Activated CD8-positive, alpha-beta T cell treated with anti-CD3 and anti-CD28 coated beads for 36 hours (primary cell): ENCODE results near the gene MLLT1. TPM values are rescaled to one million over a fixed set of nuclear protein-coding genes. Genes with fewer than 3 reads are reported as not detected.

Experiments
- ATAC-seq: fragments of 200-7000 bp; cut with Tn5 transposase; one replicate; pipeline ENCODE4 v1.10.0; 2021; ENCODE audit warnings: mild to moderate bottlenecking, moderate library complexity
- CTCF ChIA-PET: fragments of 350-600 bp; sonication (Branson Sonifier 250); formaldehyde crosslinking; loops from one replicate; lab custom pipeline; 2021; ENCODE audit warnings: antibody characterized with exemption; lab: Charles Lee
- POLR2A ChIA-PET: fragments of 350-600 bp; sonication (Branson Sonifier 250); formaldehyde crosslinking; loops from one replicate; lab custom pipeline; 2021; ENCODE audit warnings: antibody characterized with exemption; lab: Charles Lee
- DNase-seq: peaks from one replicate; pipeline ENCODE4 v3.0.0-alpha.2; 2020
- H3K27ac Mint-ChIP-seq: one replicate; pipeline ENCODE4 v1.8.0; 2021; ENCODE audit warnings: mild to moderate bottlenecking, mixed read lengths
- H3K27me3 Mint-ChIP-seq: one replicate; pipeline ENCODE4 v1.8.0; 2021; ENCODE audit warnings: mixed read lengths
- H3K36me3 Mint-ChIP-seq: one replicate; pipeline ENCODE4 v1.8.0; 2021; ENCODE audit warnings: low read depth, mixed read lengths
- H3K4me1 Mint-ChIP-seq: one replicate; pipeline ENCODE4 v1.8.0; 2021; ENCODE audit warnings: low read depth, mixed read lengths
- H3K4me3 Mint-ChIP-seq: one replicate; pipeline ENCODE4 v1.8.0; 2021; ENCODE audit warnings: mild to moderate bottlenecking, moderate library complexity, mixed read lengths
- H3K9me3 Mint-ChIP-seq: one replicate; pipeline ENCODE4 v1.8.0; 2021; ENCODE audit warnings: mixed read lengths
- CTCF ChIP-seq: fragments of 200-600 bp; IDR thresholded peaks from one replicate; pipeline ENCODE4 v1.8.0; 2022; ENCODE audit warnings: antibody characterized with exemption, mild to moderate bottlenecking
- intact Hi-C: fragments of 100-400 bp; cut with micrococcal nuclease; formaldehyde crosslinking; loops from one replicate; pipeline ENCODE4 v1.10.0; 2022
- total RNA-seq, 2 experiments: library from RNA; stranded (reverse); gene quantifications; one replicate each; pipeline ENCODE4 v1.2.3, GENCODE V29; 2021

Gene MLLT1
- total RNA-seq, 2 experiments from 2014 or later = 41.4 to 44.6 TPM

GRCh38 chr19:6272913-6273600 is 6.7 kb downstream of the MLLT1 start:
- intact Hi-C loops = no loop called here
- TF ChIP-seq CTCF = no peak
- POLR2A ChIA-PET = no interaction called here
- no peak for ATAC-seq
- Mint-ChIP-seq H3K4me1 (peaks cover 48% of the 10 kb centered on the region), H3K27ac (no peak overlapping the region), H3K4me3 (no peak overlapping the region), H3K36me3 (peaks cover 19% of the 10 kb centered on the region), H3K27me3 (no peaks in the 10 kb centered on the region), H3K9me3 (no peaks in the 10 kb centered on the region)
- CTCF ChIA-PET = no interaction called here
- DNase-seq = no peak

GRCh38 chr19:6272411-6272791 is 7.4 kb downstream of the MLLT1 start:
- peaks cover 42% of the 10 kb centered on the region for H3K4me1 Mint-ChIP-seq
- intact Hi-C loops = no loop called here
- CTCF ChIA-PET = no interaction called here

GRCh38 chr19:6271721-6272410 is 7.9 kb downstream of the MLLT1 start:
- no peak overlapping the region for H3K4me3 Mint-ChIP-seq
- intact Hi-C loops = no loop called here

More at GRCh38 chr19:6272411-6272791, 7.4 kb downstream of the MLLT1 start:
- TF ChIP-seq CTCF = no peak
- no peak overlapping the region for H3K27ac Mint-ChIP-seq
- POLR2A ChIA-PET = no interaction called here
- no peak overlapping the region for H3K4me3 Mint-ChIP-seq
- H3K27me3 Mint-ChIP-seq = no peaks in the 10 kb centered on the region
- DNase-seq (no peak), ATAC-seq (no peak)
- peaks cover 17% of the 10 kb centered on the region for H3K36me3 Mint-ChIP-seq
- H3K9me3 Mint-ChIP-seq = no peaks in the 10 kb centered on the region

GRCh38 chr19:6271251-6271650 is 8.5 kb downstream of the MLLT1 start:
- no peak for ATAC-seq
- DNase-seq = no peak
- peaks cover 34% of the 10 kb centered on the region for H3K4me1 Mint-ChIP-seq
- H3K27me3 Mint-ChIP-seq = no peaks in the 10 kb centered on the region
- no peaks in the 10 kb centered on the region for H3K9me3 Mint-ChIP-seq
- intact Hi-C loops = no loop called here
- no peak for TF ChIP-seq CTCF
- peaks cover 16% of the 10 kb centered on the region for H3K36me3 Mint-ChIP-seq
- H3K27ac Mint-ChIP-seq = peak overlapping the region; percentile 30
- no peak overlapping the region for H3K4me3 Mint-ChIP-seq
- CTCF ChIA-PET = no interaction called here
- POLR2A ChIA-PET = interaction anchor here (1.3 kb wide), 1 partner anchor 467 kb away, joined by 3 read pairs; the partner anchor contains the start of gene NRTN

More at GRCh38 chr19:6271721-6272410, 7.9 kb downstream of the MLLT1 start:
- DNase-seq (no peak), ATAC-seq (no peak)
- POLR2A ChIA-PET = interaction anchor here (1.3 kb wide), 1 partner anchor 468 kb away, joined by 3 read pairs; the partner anchor contains the start of gene NRTN
- CTCF ChIA-PET = no interaction called here
- H3K27ac Mint-ChIP-seq = peak overlapping the region; percentile 74
- H3K27me3 Mint-ChIP-seq = no peaks in the 10 kb centered on the region
- H3K4me1 Mint-ChIP-seq = peaks cover 38% of the 10 kb centered on the region
- peaks cover 17% of the 10 kb centered on the region for H3K36me3 Mint-ChIP-seq
- no peaks in the 10 kb centered on the region for H3K9me3 Mint-ChIP-seq
- TF ChIP-seq CTCF = no peak

GRCh38 chr19:6270822-6271221 is 9.0 kb downstream of the MLLT1 start:
- ChIA-PET POLR2A (interaction anchor here (1.3 kb wide), 1 partner anchor 467 kb away, joined by 3 read pairs; the partner anchor contains the start of gene NRTN), CTCF (interaction anchor here (0.9 kb wide), 1 partner anchor 10 kb away, joined by 3 read pairs; no protein-coding TSS in a partner anchor)
- intact Hi-C loops = no loop called here
- Mint-ChIP-seq H3K27ac (peak overlapping the region; percentile 30), H3K27me3 (no peaks in the 10 kb centered on the region), H3K4me1 (peaks cover 29% of the 10 kb centered on the region), H3K9me3 (no peaks in the 10 kb centered on the region), H3K36me3 (peaks cover 16% of the 10 kb centered on the region), H3K4me3 (no peak overlapping the region)
- DNase-seq (no peak), ATAC-seq (no peak)
- no peak for TF ChIP-seq CTCF
